OCI-LY1 (cell line): ENCODE measurements around the gene ARCN1.
A peak's percentile ranks its signal among the peaks of the same experiment; 100 is the strongest.

Source experiments
- H2AFZ ChIP-seq: fragments of 200-600 bp; sonication (generic), shearing (Covaris generic); 2 replicates; pipeline ENCODE4 v1.6.0; 2014; ENCODE audit warnings: antibody characterized with exemption, mild to moderate bottlenecking, low read length
- H3F3A ChIP-seq: fragments of 200-600 bp; sonication (generic), shearing (Covaris generic); 2 replicates; pipeline ENCODE4 v1.6.0; 2014; ENCODE audit warnings: mild to moderate bottlenecking, antibody characterized with exemption, low read length, moderate library complexity; ENCODE audit not compliant: insufficient read depth
- H3K27ac ChIP-seq: fragments of 200-600 bp; sonication (generic); 2 replicates; pipeline ENCODE4 v1.5.1; 2014; ENCODE audit warnings: low read length, mixed run types, mild to moderate bottlenecking, low read depth; ENCODE audit not compliant: poor library complexity, severe bottlenecking
- H3K27me3 ChIP-seq: fragments of 200-600 bp; sonication (generic); 2 replicates; pipeline ENCODE4 v1.6.0; 2014; ENCODE audit warnings: antibody characterized with exemption, mild to moderate bottlenecking, low read length, moderate library complexity; ENCODE audit not compliant: insufficient read depth
- H3K36me3 ChIP-seq: fragments of 200-600 bp; sonication (generic); 2 replicates; pipeline ENCODE4 v1.6.1; 2014; ENCODE audit warnings: mild to moderate bottlenecking, antibody characterized with exemption, low read length, moderate library complexity, mixed read lengths; ENCODE audit not compliant: insufficient read depth
- H3K4me1 ChIP-seq: fragments of 200-600 bp; sonication (generic); 2 replicates; pipeline ENCODE4 v1.5.1; 2014; ENCODE audit warnings: mild to moderate bottlenecking, low read length, moderate library complexity; ENCODE audit not compliant: insufficient read depth, severe bottlenecking
- H3K4me2 ChIP-seq: fragments of 200-600 bp; sonication (generic), shearing (Covaris generic); 2 replicates; pipeline ENCODE4 v1.6.1; 2014; ENCODE audit warnings: low read length
- H3K4me3 ChIP-seq: fragments of 200-600 bp; sonication (generic); 2 replicates; pipeline ENCODE4 v1.5.1; 2014; ENCODE audit warnings: low read length, low read depth, mild to moderate bottlenecking, mixed read lengths; ENCODE audit not compliant: poor library complexity, severe bottlenecking
- H3K79me2 ChIP-seq: fragments of 200-600 bp; shearing (Covaris generic); 2 replicates; pipeline ENCODE4 v1.6.1; 2016; ENCODE audit warnings: mixed run types, low read length, mixed read lengths; ENCODE audit not compliant: insufficient read depth
- H3K9ac ChIP-seq: fragments of 200-600 bp; sonication (generic), shearing (Covaris generic); 2 replicates; pipeline ENCODE4 v1.6.1; 2014; ENCODE audit warnings: mild to moderate bottlenecking, low read length, mixed read lengths
- H3K9me2 ChIP-seq: fragments of 200-600 bp; sonication (generic), shearing (Covaris generic); 2 replicates; pipeline ENCODE4 v1.6.1; 2014; ENCODE audit warnings: low read depth, mild to moderate bottlenecking, low read length, mixed read lengths
- H3K9me3 ChIP-seq: fragments of 200-600 bp; shearing (Covaris generic); 2 replicates; pipeline ENCODE4 v1.6.1; 2014; ENCODE audit warnings: low read length, mixed read lengths
- H4K20me1 ChIP-seq: fragments of 200-600 bp; sonication (generic), shearing (Covaris generic); 2 replicates; pipeline ENCODE4 v1.6.0; 2016; ENCODE audit warnings: mild to moderate bottlenecking, low read length; ENCODE audit not compliant: insufficient read depth
- CTCF ChIP-seq: fragments of 200-600 bp; sonication (generic), shearing (Covaris generic); IDR thresholded peaks from 2 replicates; pipeline ENCODE4 v1.5.1; 2017; ENCODE audit warnings: mild to moderate bottlenecking, antibody characterized with exemption, low read length, moderate library complexity, mixed read lengths
- EZH2 ChIP-seq: fragments of 200-600 bp; sonication (generic), shearing (Covaris generic); IDR thresholded peaks from 2 replicates; pipeline ENCODE4 v1.8.0; 2017; ENCODE audit warnings: borderline replicate concordance, mixed run types, mild to moderate bottlenecking, antibody characterized with exemption, low read length, moderate library complexity, mixed read lengths

ARCN1 gene

GRCh38 chr11:118560806-118561205, 11.4 kb upstream of the ARCN1 start:
- Histone ChIP-seq H3K9me3 (no peaks in the 10 kb centered on the region), H3F3A (no peaks in the 10 kb centered on the region), H3K4me3 (no peak overlapping the region), H3K79me2 (no peaks in the 10 kb centered on the region), H3K4me2 (no peak overlapping the region), H3K36me3 (no peaks in the 10 kb centered on the region), H2AFZ (no peak overlapping the region), H4K20me1 (no peaks in the 10 kb centered on the region), H3K4me1 (peaks cover 3% of the 10 kb centered on the region), H3K27ac (no peak overlapping the region), H3K27me3 (no peaks in the 10 kb centered on the region), H3K9me2 (no peaks in the 10 kb centered on the region), H3K9ac (no peak overlapping the region)
- TF ChIP-seq CTCF (no peak), EZH2 (no peak)

- Histone ChIP-seq H3K4me2 (peak overlapping the region; percentile 36; the same call in 1 of the 2 replicates), H3K4me3 (no peak overlapping the region), H3K27ac (no peak overlapping the region)
Measured at GRCh38 chr11:118565051-118565450, 7.2 kb upstream of the ARCN1 start.

GRCh38 chr11:118569670-118570069, 2.5 kb upstream of the ARCN1 start:
- Histone ChIP-seq H3F3A (no peaks in the 10 kb centered on the region), H3K27me3 (no peaks in the 10 kb centered on the region), H3K9me2 (no peaks in the 10 kb centered on the region), H3K4me2 (no peak overlapping the region), H4K20me1 (no peaks in the 10 kb centered on the region), H3K27ac (no peak overlapping the region), H3K4me1 (peaks cover 22% of the 10 kb centered on the region), H3K9me3 (no peaks in the 10 kb centered on the region), H3K79me2 (peaks cover 24% of the 10 kb centered on the region), H3K9ac (no peak overlapping the region), H2AFZ (no peak overlapping the region), H3K36me3 (peaks cover 6% of the 10 kb centered on the region; the same call in 1 of the 2 replicates), H3K4me3 (no peak overlapping the region)
- TF ChIP-seq EZH2, result no peak
- TF ChIP-seq CTCF, result no peak

More at GRCh38 chr11:118565051-118565450, 7.2 kb upstream of the ARCN1 start:
- Histone ChIP-seq H3F3A (no peaks in the 10 kb centered on the region), H3K79me2 (no peaks in the 10 kb centered on the region), H3K4me1 (peaks cover 3% of the 10 kb centered on the region), H3K9me3 (no peaks in the 10 kb centered on the region), H4K20me1 (no peaks in the 10 kb centered on the region), H3K9ac (no peak overlapping the region), H2AFZ (no peak overlapping the region), H3K36me3 (no peaks in the 10 kb centered on the region), H3K27me3 (no peaks in the 10 kb centered on the region), H3K9me2 (no peaks in the 10 kb centered on the region)
- TF ChIP-seq CTCF (no peak), EZH2 (no peak)
